ENCODE results near the gene RAB38. TPM values are rescaled to one million over a fixed set of nuclear protein-coding genes. Genes with fewer than 3 reads are reported as not detected.

Gene RAB38
- total RNA-seq, 1 donor from 2014 or later: 25.1 TPM

GRCh38 chr11:88169881-88170280, 5.4 kb downstream of the RAB38 start:
- DNase-seq (ENCODE audit: low spot score): no peak

DNA sequence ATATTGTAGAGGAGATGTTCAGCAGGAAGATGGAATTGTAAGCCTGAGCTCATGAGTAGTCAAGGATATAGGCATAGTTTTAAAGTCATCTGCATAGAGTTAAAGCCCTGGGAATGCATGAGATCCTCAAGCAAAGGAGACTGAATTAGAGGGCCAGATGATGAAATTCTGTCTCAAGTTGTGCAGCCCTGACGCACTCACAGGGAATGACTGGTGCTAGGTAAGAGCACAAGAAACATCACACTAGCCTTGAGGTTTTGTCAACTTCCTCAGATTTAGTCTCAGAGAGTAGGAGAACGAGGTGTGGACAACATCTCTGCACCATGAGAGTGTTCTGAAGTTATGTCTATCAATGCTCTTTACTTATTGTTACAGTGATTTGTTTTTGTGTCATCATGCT, 5.8 kb downstream of the RAB38 start:
- no peak for DNase-seq (ENCODE audit: low spot score)

DNA sequence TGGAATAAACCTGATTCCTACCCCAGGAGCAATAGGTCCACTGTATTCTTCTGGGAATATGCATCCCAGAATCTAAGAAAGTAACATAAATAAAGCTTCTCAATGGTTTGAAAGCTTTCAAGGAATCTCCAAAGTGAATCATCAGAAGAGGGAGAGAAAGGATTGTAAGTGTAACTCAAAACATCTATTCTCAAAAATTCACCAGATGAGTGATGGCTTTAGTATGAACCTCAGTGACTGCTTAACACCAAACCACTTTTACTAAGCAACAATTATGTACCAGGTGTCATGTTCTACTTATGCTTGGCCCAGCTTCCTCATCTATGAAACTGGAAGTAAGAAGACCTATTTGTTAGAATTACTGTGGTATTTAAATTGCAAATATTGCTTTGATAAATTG, 7.4 kb downstream of the RAB38 start:
- DNase-seq (ENCODE audit: low spot score): no peak

DNA sequence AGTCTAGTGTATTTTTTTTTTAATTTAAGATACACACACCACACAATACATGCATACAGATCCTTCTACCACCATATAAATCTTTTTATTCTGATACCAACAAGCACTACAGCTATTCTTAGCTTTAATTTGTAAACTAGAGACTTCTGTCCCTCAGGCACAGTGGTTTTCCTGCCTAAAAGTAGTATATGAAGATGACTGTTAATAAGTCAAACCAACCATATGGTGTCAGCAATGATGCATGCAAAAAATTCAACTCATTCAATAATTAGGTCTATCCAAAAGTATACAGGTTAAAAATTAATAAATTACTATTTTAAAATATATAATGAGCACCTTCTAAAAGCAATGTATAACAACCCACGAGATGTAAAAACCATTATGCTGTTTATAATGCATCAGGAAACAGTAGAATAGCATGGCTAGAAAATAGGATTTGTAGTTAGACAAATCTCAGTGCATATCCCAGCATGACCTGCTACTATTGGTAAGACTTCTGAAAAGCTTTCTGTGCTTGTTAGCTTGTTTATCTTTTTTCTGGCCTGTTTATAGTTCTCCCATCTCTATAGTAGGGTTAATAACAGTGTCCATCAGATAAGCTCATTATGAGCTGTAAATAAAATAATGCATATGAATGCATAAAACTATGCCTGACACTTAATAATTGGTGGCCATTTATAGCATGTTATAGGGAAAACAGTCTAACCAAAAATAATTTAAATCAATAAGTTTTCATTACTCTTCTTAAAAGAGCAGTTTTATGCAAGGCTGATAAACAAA, 10.2 kb downstream of the RAB38 start:
- no peak for DNase-seq (ENCODE audit: low spot score)

DNA sequence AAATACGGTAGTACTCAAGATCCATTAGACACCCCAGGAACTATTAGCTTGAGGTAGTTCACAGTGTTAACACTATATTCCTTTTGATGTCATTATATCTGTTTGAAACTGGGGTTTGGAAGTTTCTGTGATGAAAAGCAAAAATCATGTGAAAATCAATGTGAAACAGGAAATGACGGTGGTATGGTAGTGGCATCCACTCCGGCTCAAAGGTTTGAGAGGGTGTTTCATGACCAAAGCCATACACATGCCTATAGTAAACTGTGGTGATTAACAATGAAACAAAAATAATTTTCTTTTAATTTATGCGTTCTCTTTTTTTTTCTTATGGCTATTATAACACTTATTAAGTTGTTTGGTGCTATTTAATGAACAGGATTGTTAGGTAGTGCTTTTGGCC, 10.9 kb downstream of the RAB38 start:
- no peak for DNase-seq (ENCODE audit: low spot score)

DNA sequence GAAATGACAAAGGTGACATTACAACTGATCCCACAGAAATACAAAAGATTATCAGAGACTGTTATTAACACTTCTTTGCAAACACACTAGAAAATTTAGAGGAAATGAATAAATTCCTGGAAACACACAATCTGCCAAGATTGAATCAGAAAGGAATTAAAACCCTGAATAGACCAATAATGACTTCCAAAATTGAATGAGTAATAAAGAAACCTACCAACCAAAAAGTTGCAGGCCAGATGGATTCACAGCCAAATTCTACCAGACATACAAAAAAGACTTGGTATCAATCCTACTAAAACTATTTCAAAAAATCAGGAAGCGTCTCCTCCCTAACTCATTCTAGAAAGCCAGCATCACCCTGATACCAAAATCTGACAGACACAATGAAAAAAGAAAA, 17.2 kb downstream of the RAB38 start:
- DNase-seq (ENCODE audit: low spot score): no peak

- DNase-seq (ENCODE audit: low spot score): no peak
Observed at GRCh38 chr11:88157370-88157769, 17.9 kb downstream of the RAB38 start.

GRCh38 chr11:88152381-88152780, 22.9 kb downstream of the RAB38 start:
- DNase-seq (ENCODE audit: low spot score): no peak

GRCh38 chr11:88151709-88152265, 23.5 kb downstream of the RAB38 start:
- DNase-seq (ENCODE audit: low spot score): no peak

DNA sequence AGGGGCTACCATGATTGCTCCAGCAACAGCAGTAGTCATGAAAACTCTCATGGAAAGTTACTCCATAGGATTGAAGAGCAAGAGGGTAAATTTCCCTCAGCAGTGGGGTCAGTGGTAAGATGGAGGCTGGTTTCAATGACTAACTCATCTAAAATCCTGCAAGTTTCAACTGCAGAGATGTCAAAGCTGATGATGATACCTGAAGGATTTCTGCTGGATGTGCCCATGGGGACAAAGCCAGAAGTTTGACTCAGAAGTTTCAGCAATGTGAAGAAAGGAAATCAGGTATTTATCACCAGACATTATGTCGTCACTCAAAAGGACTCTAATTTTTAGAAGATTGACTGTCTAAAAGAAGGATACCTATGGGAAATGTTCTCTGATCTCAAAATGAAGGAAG, 29.1 kb downstream of the RAB38 start:
- DNase-seq (ENCODE audit: low spot score): no peak

GRCh38 chr11:88139865-88140264, 35.4 kb downstream of the RAB38 start:
- no peak for DNase-seq (ENCODE audit: low spot score)

GRCh38 chr11:88131764-88132470, 43.3 kb downstream of the RAB38 start:
- no peak for DNase-seq (ENCODE audit: low spot score)

GRCh38 chr11:88122956-88123355, 52.3 kb downstream of the RAB38 start:
- DNase-seq (ENCODE audit: low spot score): no peak

DNA sequence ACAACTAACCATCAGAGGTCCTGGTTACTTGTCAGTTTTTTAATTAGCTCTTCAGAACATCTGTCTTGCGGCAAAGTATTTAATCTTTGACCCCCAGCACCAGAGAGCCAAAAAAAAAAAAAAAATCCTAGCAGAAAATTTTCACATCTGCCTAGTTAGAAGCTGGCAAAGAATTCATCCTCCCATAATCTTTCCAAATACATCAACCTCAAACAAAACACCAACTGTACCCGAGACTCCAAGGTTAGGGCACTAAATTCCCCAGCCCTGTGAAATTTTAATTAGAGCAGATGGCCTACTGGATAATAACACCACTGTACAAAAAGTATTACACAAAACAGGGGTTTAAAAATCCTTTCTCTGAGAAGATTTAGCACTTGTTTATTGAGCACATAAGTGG, 55.7 kb downstream of the RAB38 start:
- DNase-seq (ENCODE audit: low spot score): no peak

DNA sequence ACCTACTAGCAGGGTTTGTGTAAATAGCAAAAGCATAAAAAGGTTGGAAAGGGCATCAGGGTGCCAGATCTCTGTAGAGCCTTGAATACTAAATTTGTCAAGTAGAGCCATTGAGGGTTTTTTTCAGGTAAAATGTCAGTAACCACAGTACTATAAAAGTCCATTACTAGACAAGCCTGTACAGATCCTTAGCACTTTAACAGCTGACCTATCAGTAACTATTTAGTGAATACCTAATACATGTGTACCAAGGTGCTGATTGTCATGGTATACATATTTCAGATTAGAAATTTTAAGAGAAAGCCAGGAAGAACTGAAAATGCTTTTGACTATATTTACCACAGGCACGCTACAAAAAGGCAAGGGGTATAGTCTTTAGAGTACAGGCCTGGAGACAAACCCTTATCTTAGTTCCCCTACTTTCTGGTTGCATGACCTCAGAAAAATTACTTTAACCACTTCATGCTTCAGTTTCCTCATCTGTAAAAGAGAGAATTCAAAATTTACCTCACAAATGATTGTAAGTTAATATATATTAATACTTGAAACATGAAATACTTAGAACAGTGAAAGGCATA, 57.9 kb downstream of the RAB38 start:
- DNase-seq (ENCODE audit: low spot score): no peak

GRCh38 chr11:88115828-88116755, 59.2 kb downstream of the RAB38 start:
- DNase-seq (ENCODE audit: low spot score): no peak

- DNase-seq (ENCODE audit: low spot score): no peak
Observed at GRCh38 chr11:88114486-88115045, 60.7 kb downstream of the RAB38 start.

DNA sequence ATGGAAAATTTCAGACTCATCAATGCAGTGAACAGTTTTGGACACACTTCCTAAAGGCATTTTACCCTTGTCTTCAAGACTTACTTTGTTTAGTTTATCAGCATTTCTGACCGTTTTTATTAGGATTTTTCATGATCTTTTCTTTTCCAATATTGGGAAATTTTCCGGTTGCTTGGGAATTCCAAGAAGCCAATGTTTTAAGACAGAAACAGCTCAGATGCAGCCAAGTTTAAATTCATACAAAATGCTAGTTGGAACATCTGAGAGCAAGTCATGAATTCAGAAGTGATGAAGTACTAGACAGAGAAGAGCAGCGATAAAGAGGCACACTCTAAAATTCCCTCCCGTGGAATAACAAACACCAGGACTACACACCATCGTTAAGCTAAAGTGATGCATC, 68.6 kb downstream of the RAB38 start:
- DNase-seq (ENCODE audit: low spot score): no peak

DNA sequence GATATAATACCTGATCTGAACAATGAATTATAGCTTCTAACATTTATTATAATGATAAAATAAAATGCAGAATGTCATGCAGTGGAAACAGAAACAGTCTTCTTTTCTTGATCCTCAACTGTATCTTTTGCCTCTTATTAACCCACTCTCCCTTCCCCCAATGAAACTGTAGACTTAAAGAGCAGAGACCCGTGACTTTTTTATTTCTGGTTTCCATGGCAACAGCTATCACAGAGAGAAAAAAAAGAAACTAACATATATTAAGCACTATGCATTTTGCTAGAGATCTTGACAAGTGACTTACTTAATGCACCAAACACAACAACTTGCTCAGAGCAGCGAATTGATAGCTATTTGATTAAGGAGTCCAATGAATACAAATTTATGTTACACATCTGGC, 69.3 kb downstream of the RAB38 start:
- DNase-seq (ENCODE audit: low spot score): no peak

DNA sequence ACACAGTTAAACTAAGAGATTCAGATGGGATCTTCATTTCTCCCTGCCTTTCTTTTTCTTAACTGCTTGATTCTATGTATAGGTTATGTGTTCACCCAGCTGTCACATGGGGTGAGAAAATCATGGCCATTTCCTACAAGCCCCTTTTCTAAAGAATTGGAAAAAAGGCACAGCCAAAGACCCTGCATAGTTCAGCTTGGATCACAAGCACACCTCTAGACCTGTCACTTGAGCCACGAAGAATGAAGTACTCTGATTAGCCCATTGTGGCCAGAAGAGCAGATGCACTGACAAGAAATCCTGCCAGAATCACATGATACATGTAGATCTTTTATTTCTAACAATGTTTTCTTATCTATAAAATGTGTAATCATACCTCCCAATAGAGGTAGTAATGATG, 69.7 kb downstream of the RAB38 start:
- no peak for DNase-seq (ENCODE audit: low spot score)

GRCh38 chr11:88104408-88104807, 70.8 kb downstream of the RAB38 start:
- DNase-seq (ENCODE audit: low spot score): no peak

Data from ureter (tissue), 1 donor.